ENCODE measurements around the gene CCDC91.

DNA sequence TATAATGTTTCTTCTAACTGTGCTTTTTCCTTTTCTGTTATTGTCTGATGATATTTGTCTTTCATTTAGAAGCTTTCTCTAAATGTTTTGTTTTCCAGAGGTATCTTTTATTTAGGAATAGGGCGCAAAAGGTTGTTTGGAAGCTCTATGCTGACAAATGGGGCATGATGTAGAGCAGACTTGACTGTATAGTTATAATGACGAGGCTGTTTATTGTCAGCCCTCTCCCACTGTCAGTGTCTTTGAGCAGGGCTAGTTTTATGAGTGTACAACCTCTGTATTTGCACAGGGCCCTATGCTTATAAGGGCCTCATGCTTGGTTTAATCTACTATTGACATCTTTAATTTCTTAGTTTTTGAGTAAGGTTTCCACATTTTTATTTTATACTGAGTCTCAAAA, 158.9 kb downstream of the CCDC91 start:
- TF ChIP-seq TAF1 (IDR thresholded peaks at IDR 0.05; ENCODE audit: borderline replicate concordance, insufficient read depth, low read length): no peak
- no peak for TF ChIP-seq SIN3A (IDR thresholded peaks at IDR 0.05; ENCODE audit: borderline replicate concordance, insufficient read depth, low read length)
- no peak for TF ChIP-seq POLR2AphosphoS5 (IDR thresholded peaks at IDR 0.05; ENCODE audit: low read depth, low read length)

Data from PFSK-1 (cell line).